Stimulated activated CD8-positive, alpha-beta memory T cell treated with anti-CD3 and anti-CD28 coated beads, Interleukin-2, amount 100 ng/mL, for 48 hours (primary cell): ENCODE data around the gene CMTM3.
"Not testable (repeated sequence)": the region's sequence is repeated elsewhere in the genome, so short reads cannot be mapped to it uniquely, and the experiment has no call there.

Experiments
- DNase-seq, 2 donors: peaks; one replicate each; pipeline ENCODE4 v3.0.0-alpha.2; 2020; ENCODE audit warnings: low read depth in 2 of 2

The CMTM3 gene

DNA sequence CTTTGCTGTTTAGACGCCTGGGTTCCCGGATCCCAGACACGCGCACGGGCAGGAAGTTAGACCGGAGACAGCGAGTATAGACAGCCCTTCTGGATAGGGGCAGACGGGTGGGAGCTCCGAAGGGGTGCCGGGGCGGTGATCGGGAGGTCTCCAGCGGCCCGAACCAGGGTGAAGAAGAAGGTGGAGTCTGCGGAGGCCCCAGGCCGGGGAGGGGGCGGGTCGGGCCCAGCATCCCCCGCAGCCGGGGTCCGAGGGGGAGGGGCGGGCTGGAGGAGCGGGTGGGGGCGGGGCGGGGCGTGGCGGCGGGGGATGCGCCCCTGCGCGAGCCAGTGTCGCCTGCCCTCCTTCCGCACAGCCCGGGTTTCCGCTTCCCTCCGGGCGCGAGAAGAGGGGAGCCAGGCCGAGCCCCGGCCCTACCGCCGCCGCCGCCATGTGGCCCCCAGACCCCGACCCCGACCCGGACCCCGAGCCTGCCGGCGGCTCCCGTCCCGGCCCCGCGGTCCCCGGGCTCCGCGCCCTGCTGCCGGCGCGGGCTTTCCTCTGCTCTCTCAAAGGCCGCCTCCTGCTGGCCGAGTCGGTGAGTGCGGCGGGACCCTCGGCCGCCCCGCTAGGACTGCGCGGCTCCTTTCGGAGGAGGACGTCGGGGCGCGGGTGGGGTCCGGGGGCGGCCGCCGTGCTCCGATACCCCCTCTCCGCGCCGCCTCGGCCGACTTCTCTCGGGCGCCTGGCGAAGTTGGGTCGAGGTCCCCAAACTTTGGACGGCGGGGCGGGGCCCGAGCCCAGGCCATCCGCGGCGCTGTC, at the start of gene CMTM3:
Gene CMTM3 (plus strand): TSS at position 329 of the 801 bp plus-strand sequence. CDS start 102 bp downstream, at position 431.
- DNase-seq, result peak; percentile 64 to 66

DNA sequence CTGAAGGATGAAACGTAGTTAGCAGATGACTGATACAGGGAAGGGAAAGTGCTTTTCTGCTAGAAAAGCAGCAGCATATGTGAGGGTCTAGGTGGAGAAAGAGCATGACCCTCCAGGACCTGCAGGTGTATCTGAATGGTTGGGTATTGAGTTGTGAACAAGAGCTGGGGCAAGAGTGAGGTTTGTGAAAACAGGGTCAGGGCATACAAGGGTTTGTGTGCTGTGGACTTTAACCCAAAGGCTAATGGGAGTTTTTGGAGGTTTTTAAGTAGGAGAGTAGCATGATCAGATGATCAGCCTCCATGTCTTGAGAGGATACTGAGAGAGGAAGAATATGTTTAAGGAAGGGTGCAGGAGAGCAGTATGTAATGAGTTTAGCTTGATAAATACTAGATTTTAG, 44.4 kb upstream of the CMTM3 start:
- no peak for DNase-seq

DNA sequence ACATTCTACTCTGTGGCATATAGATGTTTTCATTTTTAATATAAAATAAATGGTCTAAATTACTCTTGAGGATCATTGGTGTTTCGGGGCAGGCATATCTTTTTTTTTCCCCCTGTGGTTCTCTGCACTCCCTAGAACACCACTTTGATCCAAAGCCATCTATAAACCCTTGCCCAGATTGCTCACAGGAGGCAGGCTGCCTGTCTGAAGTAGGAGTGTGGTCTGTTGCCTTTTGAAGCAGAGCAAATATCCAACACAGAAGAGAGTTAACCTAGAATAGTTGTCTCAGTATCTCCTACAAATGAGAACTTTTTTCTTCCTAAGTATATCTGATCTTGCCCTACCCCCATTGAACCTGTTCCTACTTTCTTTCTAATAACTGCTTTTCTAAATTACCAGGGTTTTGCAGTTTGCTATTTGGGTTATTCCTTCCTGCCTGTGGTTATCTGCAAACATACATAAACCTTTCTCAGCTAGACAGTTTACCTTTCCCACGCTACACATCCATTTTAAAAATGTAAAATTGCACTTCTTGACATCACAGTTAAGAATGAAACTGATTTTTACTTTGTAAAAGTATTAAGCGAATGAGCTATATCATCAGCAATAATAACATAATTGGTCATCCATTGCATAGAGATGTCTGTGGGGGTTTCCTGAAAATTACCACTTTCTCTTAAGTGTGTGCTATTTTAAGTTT, 43.0 kb upstream of the CMTM3 start:
- DNase-seq, result no peak

DNA sequence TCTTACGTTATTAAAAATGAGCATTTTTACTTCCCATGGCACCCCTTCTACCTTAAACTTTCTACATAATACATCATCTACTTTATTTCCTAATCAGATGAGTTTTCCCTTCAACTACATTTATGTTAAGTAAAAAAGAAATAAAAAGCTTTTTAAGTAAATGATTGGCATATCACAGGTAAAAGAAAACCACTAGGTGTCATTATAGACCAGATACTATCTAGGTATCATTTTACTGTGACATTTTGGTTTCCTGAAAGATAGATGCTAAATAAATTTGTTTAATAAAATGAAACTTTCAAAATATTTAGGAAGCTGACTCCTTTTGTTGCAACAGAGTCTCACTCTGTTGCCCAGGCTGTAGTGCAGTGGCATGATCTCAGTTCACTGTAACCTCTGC, 42.1 kb upstream of the CMTM3 start:
- no peak for DNase-seq

DNA sequence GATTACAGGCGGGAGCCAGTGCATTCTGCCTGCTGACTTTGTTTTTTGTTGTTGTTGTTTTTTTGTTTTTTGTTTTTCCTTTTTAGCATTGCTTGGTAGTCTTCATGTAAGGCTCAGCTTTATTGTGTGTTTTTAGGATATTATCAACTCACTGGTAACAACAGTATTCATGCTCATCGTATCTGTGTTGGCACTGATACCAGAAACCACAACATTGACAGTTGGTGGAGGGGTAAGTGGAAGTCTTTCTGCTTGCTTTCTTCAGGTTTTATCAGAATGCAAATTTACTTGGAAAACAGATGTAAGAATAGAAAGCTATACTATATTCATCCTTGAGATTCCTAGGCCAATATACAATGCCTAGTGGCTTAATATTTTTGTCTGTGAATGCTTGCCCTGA, 41.5 kb upstream of the CMTM3 start:
- no peak for DNase-seq

- DNase-seq, result no peak
Measured at GRCh38 chr16:66563574-66564334, 40.8 kb upstream of the CMTM3 start.

- DNase-seq, result no peak
Measured at GRCh38 chr16:66566051-66566901, 38.2 kb upstream of the CMTM3 start, which contains the start of gene CMTM1. TSS of gene CMTM1 (plus strand) at chr16:66566439. CDS start at chr16:66566514, 75 bp downstream.

GRCh38 chr16:66567270-66567669, 37.2 kb upstream of the CMTM3 start:
- not testable (repeated sequence) for DNase-seq

GRCh38 chr16:66568355-66568754, 36.1 kb upstream of the CMTM3 start:
- no peak for DNase-seq

DNA sequence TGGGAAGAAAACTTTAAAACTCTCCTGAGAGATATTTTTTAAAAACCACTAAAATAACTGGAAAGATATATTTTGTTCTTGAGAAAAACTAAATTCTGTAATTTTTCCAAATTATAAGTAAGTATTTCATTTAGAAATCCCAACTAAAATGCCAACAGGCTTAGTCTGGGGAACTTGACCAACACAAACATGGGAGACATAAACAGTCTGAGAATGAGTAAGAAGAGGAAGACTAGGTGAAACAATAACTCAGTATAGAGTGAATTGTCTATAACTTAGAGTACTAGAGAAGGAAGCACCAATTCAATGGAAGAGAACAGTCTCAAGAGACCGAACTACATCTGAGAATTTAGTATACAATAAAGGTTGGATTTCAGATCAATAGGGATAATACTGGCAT, 35.4 kb upstream of the CMTM3 start:
- no peak for DNase-seq

- DNase-seq, result no peak
Measured at GRCh38 chr16:66569827-66570405, 34.6 kb upstream of the CMTM3 start.

DNA sequence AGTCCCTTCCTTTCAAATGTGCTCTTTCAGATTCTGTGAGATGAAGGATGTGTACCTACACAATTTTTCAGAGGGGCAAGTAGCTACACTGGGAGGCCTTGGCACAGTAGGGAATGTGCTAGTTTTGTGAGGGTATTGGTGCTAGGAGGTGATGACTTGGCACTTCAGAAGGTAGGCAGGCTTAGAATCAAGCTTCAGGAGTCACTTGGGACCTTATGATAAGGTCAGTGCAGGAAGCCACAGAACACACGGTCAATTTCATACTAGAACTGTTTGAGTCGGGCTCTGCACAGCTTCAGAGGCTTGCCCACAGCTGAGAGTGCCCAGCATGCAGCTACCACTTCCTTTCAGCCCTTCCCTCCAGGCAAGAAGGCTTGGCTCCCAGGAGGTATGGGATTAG, 32.1 kb upstream of the CMTM3 start:
- no peak for DNase-seq

GRCh38 chr16:66574081-66574480, 30.4 kb upstream of the CMTM3 start:
- no peak for DNase-seq

DNA sequence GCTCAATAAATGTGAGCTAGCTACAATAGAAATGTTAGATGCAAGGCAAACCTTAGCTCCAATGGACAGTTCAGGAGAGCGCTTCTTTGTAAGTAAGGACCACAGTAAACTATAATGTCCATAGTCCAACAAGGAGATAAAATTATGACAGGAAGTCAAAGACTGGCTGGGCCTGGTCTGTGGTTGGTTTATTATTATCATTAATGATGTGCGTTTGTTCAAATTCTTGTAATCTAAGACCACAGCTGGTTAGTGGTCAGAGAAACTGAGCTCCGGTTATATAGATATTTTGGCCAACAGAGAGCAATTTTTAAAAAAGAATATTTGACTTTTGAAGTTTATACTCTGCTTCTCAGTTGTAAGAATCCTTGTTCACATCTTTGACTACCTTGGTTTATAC, 30.0 kb upstream of the CMTM3 start:
- DNase-seq, result no peak

DNA sequence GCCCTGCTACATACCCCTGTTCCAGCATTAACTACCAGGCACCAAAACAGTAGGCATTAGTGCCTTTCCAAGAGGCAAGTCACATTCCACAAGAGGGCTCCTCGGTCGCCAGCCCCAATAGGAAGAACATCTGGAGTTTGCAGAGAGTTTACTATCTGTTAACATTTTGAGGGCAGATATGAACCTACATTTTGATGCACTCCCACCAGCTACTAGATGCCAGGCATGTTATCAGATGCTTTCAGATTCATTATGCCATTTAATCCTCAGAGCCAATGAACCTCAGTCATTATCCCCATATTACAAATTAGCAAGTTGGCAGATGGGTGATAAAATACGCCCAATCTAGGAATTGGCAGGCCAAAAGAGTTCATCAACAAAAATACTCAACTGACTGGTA, 29.4 kb upstream of the CMTM3 start:
- no peak for DNase-seq

- no peak for DNase-seq
Measured at GRCh38 chr16:66576296-66576695, 28.2 kb upstream of the CMTM3 start.

DNA sequence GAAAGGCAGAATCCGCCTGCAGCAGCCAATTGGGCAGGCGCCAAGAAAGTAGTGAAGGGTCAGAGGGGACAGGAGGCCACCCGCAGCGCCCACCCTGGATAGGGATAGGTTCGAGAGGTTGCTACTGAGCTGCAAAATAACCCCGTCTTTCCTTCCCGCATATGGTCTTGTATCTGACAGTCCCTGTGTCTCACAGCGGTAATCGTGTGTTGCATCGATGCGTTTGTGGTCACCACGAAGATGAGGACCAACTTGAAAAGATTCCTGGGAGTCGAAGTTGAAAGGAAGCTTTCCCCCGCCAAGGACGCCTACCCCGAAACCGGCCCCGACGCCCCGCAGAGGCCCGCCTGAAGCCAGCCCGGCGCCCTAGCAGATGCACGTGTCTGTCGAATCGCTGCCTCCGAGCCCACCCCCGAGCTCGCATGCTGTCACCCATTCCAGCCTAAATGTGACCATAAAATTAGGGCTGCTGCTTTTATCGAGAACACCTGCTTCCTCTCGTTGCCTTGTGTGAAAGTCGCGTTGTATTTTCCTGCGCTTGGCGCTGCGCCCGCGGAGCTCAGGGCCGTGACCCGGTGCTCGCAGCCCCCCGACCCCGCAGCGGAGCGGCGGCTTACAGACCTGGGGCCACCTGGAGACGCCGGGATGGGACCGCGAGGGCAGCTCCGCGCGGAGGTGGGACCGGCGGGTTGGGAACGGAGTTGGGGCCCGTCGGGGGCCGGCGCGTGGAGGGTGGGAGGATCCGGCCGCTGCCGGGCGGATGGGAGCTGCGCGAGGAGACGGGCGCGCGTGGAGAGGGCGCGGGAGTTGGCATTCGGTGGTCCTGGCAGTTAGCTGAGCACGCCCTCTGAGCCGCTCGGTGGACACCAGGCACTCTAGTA, 25.6 kb upstream of the CMTM3 start, which contains the start of gene CMTM2:
Gene CMTM2 (plus strand): TSS at position 813 of the 881 bp plus-strand sequence. CDS start 145 bp downstream, outside the sequence.
- no peak for DNase-seq

DNA sequence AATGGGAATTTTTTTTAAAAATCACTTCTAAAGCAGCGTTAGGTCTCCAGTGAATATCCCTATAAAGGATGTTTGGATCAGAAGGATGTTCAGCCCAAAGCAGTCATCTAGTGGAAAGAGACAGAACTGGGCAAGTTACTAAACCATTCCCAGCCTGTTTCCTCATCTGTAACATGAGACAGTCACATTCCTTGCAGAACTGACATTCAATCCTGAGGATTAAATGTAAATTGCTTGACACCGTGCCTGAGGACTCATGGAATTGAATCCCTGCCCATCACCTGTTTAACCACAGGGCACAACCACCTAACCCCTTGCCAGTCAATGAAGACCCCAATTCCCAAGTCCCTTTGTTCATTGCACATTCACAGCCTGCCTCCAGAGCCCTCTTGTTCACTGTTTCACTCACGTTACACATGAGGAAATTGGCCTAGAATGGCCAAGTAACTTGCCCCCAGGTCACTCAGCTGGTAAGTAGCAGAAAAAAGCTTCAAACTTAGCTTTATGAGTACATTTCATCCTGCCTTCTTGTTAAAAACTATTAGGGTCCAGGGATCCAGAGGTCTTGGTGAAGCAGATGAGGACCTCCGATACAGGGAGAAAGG, 23.8 kb upstream of the CMTM3 start:
- no peak for DNase-seq

DNA sequence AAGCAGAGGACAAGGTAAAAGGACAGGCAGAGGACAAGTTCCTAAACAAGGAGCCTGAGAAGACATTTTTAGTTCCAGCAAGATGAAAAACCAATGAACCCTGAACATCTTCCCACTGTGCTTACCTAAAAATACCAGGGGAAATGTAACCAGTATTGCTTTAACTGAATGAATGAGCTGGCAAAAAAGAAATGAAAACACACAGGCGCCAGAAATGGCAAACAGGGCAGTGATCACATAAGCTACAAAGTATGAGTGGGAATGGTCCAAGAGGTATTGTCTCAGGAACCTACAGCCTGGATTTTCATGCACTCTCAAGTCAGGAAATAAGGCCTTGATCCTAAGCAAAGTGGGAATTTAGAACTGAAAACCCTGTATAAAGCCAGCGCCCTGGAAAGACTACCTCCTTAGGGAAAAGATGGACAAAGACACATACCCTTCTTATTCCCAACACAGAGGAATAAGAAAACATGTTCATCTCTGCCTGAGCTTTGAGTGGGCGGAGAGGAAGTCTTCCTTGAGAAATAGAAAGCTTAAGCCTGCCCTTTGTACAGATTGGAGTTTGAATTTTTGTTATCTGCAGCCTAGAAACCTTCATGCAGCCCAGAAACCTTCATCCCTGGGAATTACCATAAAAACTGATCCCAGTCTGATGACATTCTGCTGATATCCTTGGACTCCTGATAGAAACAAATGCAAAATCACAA, 23.1 kb upstream of the CMTM3 start:
- no peak for DNase-seq
